Coronary artery (tissue), 2 donors: Measurements from ENCODE around the gene PNRC2.
A peak's percentile ranks its signal among the peaks of the same experiment; 100 is the strongest.
"Not testable (repeated sequence)": the region's sequence is repeated elsewhere in the genome, so short reads cannot be mapped to it uniquely, and the experiment has no call there.

Experiments used
- DNase-seq: peaks from one replicate; pipeline ENCODE4 v3.0.0-alpha.2; 2017; ENCODE audit warnings: low spot score
- H3K27ac ChIP-seq, 2 donors: fragments of 200-600 bp; sonication (generic); one replicate each; pipeline ENCODE4 v1.5.1; 2016 to 2019
- H3K4me3 ChIP-seq: fragments of 200-600 bp; sonication (generic); 2 replicates; pipeline ENCODE4 v1.5.1; 2016; ENCODE audit warnings: mild to moderate bottlenecking, moderate library complexity
- TF ChIP-seq, protein P1 (sequence below): fragments of 200-600 bp; sonication (generic); IDR thresholded peaks from one replicate; pipeline ENCODE4 v1.5.1; 2019; ENCODE audit warnings: antibody characterized with exemption

PNRC2 gene

DNA sequence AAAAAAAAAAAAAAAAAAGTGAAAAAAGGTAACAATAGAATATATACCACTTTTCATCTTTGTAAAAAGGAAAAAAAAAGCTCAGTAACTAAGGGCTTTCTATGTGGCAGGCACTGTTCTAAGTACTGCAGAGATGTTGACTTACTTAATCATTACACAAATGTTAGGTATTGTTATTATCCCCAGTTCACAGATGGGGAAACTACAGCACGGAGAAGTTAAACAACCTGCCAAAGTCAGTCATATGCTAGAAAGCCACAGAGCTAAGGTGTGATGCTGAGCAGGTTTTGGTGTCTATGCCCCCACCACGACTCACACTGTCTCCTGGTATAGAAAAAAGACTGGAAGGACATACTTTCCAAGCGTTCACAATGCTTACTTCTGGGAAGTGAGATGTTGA is 6.6 kb upstream of the PNRC2 start:
- Histone ChIP-seq H3K4me3 (no peak overlapping the region), H3K27ac (no peak overlapping the region)
- no peak for DNase-seq
- TF ChIP-seq, protein P1, sequence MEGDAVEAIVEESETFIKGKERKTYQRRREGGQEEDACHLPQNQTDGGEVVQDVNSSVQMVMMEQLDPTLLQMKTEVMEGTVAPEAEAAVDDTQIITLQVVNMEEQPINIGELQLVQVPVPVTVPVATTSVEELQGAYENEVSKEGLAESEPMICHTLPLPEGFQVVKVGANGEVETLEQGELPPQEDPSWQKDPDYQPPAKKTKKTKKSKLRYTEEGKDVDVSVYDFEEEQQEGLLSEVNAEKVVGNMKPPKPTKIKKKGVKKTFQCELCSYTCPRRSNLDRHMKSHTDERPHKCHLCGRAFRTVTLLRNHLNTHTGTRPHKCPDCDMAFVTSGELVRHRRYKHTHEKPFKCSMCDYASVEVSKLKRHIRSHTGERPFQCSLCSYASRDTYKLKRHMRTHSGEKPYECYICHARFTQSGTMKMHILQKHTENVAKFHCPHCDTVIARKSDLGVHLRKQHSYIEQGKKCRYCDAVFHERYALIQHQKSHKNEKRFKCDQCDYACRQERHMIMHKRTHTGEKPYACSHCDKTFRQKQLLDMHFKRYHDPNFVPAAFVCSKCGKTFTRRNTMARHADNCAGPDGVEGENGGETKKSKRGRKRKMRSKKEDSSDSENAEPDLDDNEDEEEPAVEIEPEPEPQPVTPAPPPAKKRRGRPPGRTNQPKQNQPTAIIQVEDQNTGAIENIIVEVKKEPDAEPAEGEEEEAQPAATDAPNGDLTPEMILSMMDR = no peak

DNA sequence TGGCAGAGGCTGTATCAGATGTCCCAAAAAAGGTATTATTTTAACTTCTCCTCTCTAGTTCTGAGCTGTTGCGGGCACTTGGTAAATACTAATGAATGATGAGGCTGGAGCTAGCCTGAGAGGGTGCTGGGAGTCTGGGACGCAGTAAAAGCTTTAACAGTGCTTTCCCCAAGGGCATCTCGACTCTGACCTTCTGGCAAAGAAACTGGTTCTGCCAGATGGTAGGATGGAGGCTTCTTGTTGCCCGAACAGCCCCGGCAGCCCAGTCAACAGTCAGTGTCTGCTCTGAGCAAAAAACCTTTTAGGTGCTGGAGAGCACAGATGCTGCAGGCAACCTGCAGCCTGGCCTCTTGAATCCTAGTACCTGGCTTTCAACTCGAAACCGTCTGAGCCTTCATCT is 2.5 kb upstream of the PNRC2 start:
- DNase-seq = no peak
- TF ChIP-seq, protein P1 = no peak
- Histone ChIP-seq H3K4me3 (no peak overlapping the region), H3K27ac (no peak overlapping the region)

DNA sequence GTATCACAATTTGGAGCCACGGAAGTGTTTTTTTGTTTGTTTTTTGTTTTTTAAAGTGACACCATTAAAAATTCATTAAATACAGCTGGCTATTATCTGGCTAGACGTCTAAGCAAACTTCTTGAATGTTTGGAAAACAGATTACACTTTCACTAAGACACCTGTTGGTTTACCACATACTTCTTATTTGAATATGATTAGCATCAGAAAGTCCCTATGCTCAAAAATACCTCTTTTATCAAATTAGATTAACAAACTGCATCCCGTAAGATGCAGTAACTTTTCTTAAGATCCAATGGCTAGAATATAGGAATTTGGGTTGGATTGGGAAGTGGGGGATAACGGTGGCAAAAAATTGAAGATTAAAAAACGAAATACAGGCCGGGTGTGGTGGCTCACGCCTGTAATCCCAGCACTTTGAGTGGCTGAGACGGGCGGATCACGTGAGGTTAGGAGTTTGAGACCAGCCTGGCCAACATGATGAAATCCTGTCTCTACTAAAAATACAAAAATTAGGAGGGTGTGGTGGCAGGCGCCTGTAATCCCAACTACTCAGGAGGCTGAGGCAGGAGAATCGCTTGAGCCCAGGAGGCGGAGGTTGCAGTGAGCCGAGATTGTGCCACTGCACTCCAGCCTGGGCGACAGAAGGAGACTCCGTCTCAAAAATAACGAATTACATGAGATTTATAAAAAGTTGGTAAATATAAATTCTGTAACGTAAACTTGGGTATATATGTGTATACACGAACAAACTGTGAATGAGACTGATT is 1.4 kb upstream of the PNRC2 start:
- Histone ChIP-seq H3K4me3 (peak overlapping the region; percentile 86), H3K27ac (peak overlapping the region; percentile 98 to 99)
- DNase-seq = not testable (repeated sequence)

DNA sequence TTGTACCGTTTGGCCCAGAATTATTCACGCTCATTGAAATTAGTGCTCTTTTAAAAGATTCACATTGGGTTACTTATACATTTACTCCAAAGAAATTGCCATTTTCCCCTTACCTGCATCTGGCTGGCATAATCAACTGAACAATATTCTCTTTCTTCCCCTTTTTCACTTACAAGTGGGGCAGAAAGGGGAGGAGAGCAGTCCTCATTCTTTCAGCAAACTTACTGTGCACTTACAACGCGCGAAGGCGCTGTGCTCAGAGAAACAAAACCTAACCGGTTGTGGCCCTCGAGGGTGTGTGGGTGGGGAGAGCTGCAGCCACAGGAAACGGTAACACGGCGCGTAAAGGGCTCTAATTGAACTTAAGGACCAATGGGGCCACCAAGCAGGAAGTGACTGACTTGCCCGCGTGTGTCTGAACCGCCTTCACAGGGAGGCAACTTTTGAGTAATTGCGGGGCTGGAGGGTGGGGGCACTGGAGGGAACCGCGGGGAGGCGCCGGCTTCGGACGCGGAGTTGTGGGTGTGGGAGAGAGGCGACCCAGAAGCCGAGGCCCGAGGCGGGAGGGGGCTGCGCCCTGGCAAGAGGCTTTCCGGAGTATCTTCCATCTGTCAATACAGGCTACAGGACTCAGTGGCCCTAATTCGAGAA is 693 bp upstream of the PNRC2 start:
- TF ChIP-seq, protein P1 = no peak
- peak; percentile 93 for DNase-seq
- Histone ChIP-seq H3K27ac (peak overlapping the region; percentile 98 to 99), H3K4me3 (peak overlapping the region; percentile 86)

DNA sequence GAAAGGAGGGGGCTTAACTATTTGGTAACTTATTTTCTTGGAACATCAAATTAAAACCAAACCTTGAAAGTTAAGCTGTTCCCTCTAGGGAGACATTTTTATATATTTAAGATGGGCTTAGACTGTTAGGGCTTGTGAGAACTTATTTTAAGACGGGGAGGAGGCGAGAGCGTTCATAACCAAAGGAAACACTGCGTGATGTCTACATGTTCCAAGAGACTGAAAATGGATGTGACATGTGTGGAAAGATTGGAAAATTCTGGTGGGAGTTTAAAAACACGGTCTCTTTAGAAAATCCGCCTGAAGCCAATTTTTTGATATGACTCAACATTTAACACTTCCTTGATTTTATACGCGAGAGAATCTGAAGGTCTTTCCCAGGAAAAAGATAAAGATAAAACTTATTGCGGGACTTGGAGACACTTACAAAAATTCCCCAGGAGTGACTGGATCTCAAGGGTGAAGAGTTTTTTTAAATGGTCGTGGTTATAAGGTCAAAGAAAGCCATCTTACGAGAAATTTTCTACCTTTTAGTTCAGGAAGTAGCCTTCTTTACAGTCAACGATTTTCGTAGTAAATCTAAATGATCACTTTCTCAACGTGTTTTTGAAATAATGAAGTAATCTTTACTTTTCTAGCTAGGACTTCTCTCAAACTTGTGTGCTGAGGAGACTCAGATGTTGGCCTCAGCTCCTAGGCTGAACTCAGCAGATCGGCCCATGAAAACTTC is 828 bp downstream of the PNRC2 start:
- Histone ChIP-seq H3K4me3 (peak overlapping the region; percentile 86), H3K27ac (peak overlapping the region; percentile 98 to 99)
- TF ChIP-seq, protein P1 = no peak
- no peak for DNase-seq

DNA sequence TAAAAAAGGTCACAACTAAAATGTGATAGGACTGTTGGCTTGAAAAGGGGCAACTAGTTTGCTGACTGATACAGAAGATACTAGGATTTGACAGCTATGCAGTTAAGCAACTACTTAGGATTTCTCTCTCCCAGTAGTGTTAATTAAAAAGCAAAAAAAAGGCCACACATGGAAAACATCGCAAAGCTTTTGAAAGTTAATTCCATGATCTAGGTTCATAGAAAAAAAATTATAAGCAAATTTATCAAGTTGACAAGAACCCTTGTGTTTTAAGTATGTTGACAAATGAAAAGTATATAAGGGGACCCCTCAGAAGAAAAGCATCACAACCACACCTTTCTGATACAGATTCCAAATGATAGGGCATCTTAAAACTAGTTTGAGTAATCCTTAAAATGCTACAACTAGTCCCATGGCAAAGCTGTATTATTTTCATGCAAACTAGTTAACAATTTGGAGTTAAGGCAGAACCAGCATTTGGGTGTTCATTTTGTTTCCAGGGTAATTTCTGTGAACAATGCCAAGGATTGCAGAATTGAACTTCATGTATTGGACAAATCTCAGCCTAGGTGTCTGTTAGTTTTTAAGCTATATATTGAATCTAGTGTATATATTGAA is 4.1 kb downstream of the PNRC2 start:
- Histone ChIP-seq H3K27ac (peak overlapping the region; percentile 6 to 68), H3K4me3 (no peak overlapping the region)
- TF ChIP-seq, protein P1 = no peak
- no peak for DNase-seq

DNA sequence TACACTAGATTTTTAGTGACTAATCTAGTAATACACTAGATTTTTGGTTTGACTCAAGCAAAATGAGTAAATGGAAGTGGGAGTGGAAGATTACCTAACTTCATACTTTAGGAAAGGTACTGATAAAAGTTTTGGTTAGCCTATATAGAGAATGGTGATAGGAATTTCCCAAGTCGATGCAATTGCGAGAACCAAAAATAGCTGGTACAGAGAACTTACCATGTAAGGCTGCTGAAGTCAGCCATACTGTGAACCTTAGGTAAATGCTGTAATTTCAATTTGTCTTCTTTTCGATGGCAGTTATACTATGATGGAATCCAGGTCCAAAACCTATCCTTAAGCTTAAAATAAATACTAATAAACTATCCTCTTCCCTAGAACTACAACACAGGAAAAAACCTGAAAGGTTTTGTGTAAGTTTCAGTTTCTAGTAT is 4.6 kb downstream of the PNRC2 start:
- TF ChIP-seq, protein P1 = no peak
- H3K4me3 ChIP-seq = no peak overlapping the region
- peak overlapping the region; percentile 6 to 68 for H3K27ac ChIP-seq
- DNase-seq = no peak
